Panc1 (cell line): ENCODE results near the gene CELSR2. TPM values are rescaled to one million over a fixed set of nuclear protein-coding genes. Genes with fewer than 3 reads are reported as not detected.

ENCODE experiments used
- ATAC-seq: fragments of 200-7000 bp; cut with Tn5 transposase; 2 replicates; pipeline ENCODE4 v1.9.1; 2020; ENCODE audit warnings: mild to moderate bottlenecking, moderate library complexity
- BruUV-seq: library from RNA; stranded (reverse); fragments of 400-500 nt; replicated peaks from 2 replicates; lab custom pipeline; 2021; lab: Mats Ljungman, UMichigan
- CTCF ChIA-PET: fragments of 300-600 bp; sonication (Branson Sonifier 250); formaldehyde crosslinking; loops from one replicate; lab custom pipeline; 2022; ENCODE audit warnings: antibody characterized with exemption; lab: Charles Lee
- POLR2A ChIA-PET: fragments of 300-600 bp; sonication (Branson Sonifier 250); formaldehyde crosslinking; loops from one replicate; lab custom pipeline; 2022; ENCODE audit warnings: antibody characterized with exemption; lab: Charles Lee
- DNase-seq: peaks from one replicate; pipeline ENCODE4 v3.0.0-alpha.2; 2010; ENCODE audit warnings: low read depth, low spot score
- H3K27ac ChIP-seq: 2 replicates; pipeline ENCODE4 v1.5.1; 2011; ENCODE audit warnings: mild to moderate bottlenecking, low read length, inconsistent platforms
- H3K27me3 ChIP-seq: fragments of 200-500 bp; sonication (Bioruptor generic); 2 replicates; pipeline ENCODE4 v1.6.0; 2014; ENCODE audit warnings: low read length, inconsistent platforms; ENCODE audit not compliant: control insufficient read depth, insufficient read depth
- H3K36me3 ChIP-seq: fragments of 200-500 bp; sonication (Bioruptor generic); 2 replicates; pipeline ENCODE4 v1.5.1; 2014; ENCODE audit warnings: inconsistent platforms, mild to moderate bottlenecking, low read length, moderate library complexity; ENCODE audit not compliant: control insufficient read depth, insufficient read depth
- H3K4me1 ChIP-seq: 2 replicates; pipeline ENCODE4 v1.5.1; 2011; ENCODE audit warnings: inconsistent platforms, mild to moderate bottlenecking, low read length, moderate library complexity; ENCODE audit not compliant: control insufficient read depth, insufficient read depth
- H3K4me3 ChIP-seq, 2 experiments: 2 replicates each; pipeline ENCODE4 v1.5.1; 2011 to 2012; ENCODE audit warnings: low read depth in 2 of 2, low read length in 2 of 2, mild to moderate bottlenecking in 2 of 2, inconsistent platforms in 1 of 2, moderate library complexity in 1 of 2
- H3K9me3 ChIP-seq: fragments of 200-500 bp; sonication (Bioruptor generic); 2 replicates; pipeline ENCODE4 v1.5.1; 2014; ENCODE audit warnings: low read depth, mild to moderate bottlenecking, inconsistent platforms, low read length, moderate library complexity; ENCODE audit not compliant: control insufficient read depth, insufficient read depth
- POLR2AphosphoS5 ChIP-seq: IDR thresholded peaks from 2 replicates; pipeline ENCODE4 v1.6.1; 2012; ENCODE audit warnings: mild to moderate bottlenecking, low read depth, low read length, moderate library complexity
- SIN3A ChIP-seq: IDR thresholded peaks from 2 replicates; pipeline ENCODE4 v1.6.1; 2012; ENCODE audit warnings: low read depth, mild to moderate bottlenecking, low read length, moderate library complexity, borderline replicate concordance; ENCODE audit not compliant: insufficient read depth
- TCF7L2 ChIP-seq: IDR thresholded peaks from 2 replicates; pipeline ENCODE4 v1.6.1; 2011; ENCODE audit warnings: mild to moderate bottlenecking, low read depth, low read length, inconsistent platforms
- in situ Hi-C: cut with HindIII; loops from 2 replicates; pipeline ENCODE4 v1.10.0; 2016; ENCODE audit warnings: low sequenced_read_pairs, low pct_unique_long_range_greater_than_20kb
- intact Hi-C: fragments of 100-400 bp; cut with micrococcal nuclease; formaldehyde crosslinking; loops from one replicate; pipeline ENCODE4 v1.10.0; 2022; ENCODE audit not compliant: unreplicated experiment
- total RNA-seq: library from RNA; stranded (reverse); gene quantifications from one replicate; pipeline ENCODE4 v1.2.1, GENCODE V29; 2021; ENCODE audit not compliant: unreplicated experiment
- TF ChIP-seq, protein P1 (sequence below): fragments of 450-650 bp; IDR thresholded peaks from 2 replicates; pipeline ENCODE4 v1.5.1; 2017; ENCODE audit warnings: mild to moderate bottlenecking
- TF ChIP-seq, protein P2 (sequence below), 2 experiments: IDR thresholded peaks; 2 replicates each; pipeline ENCODE4 v1.6.1; 2011 to 2012; ENCODE audit warnings: low read depth in 2 of 2, control low read depth in 1 of 2, low read length in 1 of 2, mild to moderate bottlenecking in 1 of 2, moderate library complexity in 1 of 2; ENCODE audit not compliant: insufficient read depth in 1 of 2

The CELSR2 gene
- total RNA-seq, 1 experiment from 2014 or later, result 4.1 TPM

DNA sequence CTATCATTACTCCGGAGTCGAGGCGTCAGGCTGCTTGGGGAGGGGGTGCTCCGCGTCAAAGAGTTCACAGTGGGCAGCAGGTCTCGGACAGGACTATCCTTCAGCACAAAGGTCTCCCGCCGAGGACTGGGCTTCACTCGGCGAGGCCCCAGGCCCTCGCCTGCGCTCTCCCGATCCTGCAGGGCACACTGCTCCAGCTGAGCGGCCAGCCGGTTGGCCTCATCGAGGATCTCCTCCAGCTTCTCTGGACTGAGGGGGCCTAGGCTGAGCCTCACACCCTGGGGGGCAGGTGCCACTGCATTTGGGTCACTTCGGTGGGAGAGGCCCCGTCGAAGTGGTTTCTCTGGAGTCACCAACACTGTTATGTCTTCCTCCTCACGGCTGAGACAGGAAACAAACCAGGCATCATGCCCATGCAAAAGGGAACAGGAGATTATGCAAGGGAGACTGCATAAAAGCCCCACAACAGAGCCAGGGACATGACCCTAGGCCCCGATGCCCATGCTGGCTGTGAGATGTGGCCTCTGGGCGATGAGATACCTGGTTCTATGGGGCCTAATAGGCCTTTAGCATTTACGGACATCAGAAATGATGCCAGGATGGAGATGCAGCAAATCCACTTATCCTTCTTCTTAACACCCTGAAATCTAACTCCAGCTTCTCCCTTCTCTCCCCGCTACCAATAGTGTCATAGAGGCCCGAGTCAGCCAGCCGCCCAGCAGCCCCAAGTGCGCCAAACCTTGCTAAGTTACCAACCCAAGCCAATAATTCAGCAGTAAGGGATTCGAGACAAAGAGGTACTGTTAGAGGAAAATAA, 32.5 kb downstream of the CELSR2 start:
- Histone ChIP-seq H3K36me3 (peaks cover 3% of the 10 kb centered on the region), H3K4me1 (peaks cover 14% of the 10 kb centered on the region), H3K9me3 (no peaks in the 10 kb centered on the region), H3K27ac (peak overlapping the region; percentile 98), H3K27me3 (no peaks in the 10 kb centered on the region), H3K4me3 (peak overlapping the region; percentile 73 to 77)
- DNase-seq, result no peak
- ChIA-PET POLR2A (no interaction called here), CTCF (interaction anchor here (1.6 kb wide), 1 partner anchor 43 kb away, joined by 5 read pairs; no protein-coding TSS in a partner anchor)
- TF ChIP-seq POLR2AphosphoS5, result no peak
- no peak for TF ChIP-seq SIN3A
- TF ChIP-seq, protein P1, sequence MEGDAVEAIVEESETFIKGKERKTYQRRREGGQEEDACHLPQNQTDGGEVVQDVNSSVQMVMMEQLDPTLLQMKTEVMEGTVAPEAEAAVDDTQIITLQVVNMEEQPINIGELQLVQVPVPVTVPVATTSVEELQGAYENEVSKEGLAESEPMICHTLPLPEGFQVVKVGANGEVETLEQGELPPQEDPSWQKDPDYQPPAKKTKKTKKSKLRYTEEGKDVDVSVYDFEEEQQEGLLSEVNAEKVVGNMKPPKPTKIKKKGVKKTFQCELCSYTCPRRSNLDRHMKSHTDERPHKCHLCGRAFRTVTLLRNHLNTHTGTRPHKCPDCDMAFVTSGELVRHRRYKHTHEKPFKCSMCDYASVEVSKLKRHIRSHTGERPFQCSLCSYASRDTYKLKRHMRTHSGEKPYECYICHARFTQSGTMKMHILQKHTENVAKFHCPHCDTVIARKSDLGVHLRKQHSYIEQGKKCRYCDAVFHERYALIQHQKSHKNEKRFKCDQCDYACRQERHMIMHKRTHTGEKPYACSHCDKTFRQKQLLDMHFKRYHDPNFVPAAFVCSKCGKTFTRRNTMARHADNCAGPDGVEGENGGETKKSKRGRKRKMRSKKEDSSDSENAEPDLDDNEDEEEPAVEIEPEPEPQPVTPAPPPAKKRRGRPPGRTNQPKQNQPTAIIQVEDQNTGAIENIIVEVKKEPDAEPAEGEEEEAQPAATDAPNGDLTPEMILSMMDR, result no peak
- TF ChIP-seq TCF7L2, result no peak
- TF ChIP-seq, protein P2, sequence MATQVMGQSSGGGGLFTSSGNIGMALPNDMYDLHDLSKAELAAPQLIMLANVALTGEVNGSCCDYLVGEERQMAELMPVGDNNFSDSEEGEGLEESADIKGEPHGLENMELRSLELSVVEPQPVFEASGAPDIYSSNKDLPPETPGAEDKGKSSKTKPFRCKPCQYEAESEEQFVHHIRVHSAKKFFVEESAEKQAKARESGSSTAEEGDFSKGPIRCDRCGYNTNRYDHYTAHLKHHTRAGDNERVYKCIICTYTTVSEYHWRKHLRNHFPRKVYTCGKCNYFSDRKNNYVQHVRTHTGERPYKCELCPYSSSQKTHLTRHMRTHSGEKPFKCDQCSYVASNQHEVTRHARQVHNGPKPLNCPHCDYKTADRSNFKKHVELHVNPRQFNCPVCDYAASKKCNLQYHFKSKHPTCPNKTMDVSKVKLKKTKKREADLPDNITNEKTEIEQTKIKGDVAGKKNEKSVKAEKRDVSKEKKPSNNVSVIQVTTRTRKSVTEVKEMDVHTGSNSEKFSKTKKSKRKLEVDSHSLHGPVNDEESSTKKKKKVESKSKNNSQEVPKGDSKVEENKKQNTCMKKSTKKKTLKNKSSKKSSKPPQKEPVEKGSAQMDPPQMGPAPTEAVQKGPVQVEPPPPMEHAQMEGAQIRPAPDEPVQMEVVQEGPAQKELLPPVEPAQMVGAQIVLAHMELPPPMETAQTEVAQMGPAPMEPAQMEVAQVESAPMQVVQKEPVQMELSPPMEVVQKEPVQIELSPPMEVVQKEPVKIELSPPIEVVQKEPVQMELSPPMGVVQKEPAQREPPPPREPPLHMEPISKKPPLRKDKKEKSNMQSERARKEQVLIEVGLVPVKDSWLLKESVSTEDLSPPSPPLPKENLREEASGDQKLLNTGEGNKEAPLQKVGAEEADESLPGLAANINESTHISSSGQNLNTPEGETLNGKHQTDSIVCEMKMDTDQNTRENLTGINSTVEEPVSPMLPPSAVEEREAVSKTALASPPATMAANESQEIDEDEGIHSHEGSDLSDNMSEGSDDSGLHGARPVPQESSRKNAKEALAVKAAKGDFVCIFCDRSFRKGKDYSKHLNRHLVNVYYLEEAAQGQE (IDR thresholded peaks at IDR 0.05; ENCODE audit: insufficient read depth in 1 of 2, low read depth in 2 of 2, low read length in 1 of 2), result no peak
- BruUV-seq, result TSS peak; percentile 82
- in situ Hi-C loops, result no loop called here
- intact Hi-C loops, result no loop called here
- no peak for ATAC-seq

DNA sequence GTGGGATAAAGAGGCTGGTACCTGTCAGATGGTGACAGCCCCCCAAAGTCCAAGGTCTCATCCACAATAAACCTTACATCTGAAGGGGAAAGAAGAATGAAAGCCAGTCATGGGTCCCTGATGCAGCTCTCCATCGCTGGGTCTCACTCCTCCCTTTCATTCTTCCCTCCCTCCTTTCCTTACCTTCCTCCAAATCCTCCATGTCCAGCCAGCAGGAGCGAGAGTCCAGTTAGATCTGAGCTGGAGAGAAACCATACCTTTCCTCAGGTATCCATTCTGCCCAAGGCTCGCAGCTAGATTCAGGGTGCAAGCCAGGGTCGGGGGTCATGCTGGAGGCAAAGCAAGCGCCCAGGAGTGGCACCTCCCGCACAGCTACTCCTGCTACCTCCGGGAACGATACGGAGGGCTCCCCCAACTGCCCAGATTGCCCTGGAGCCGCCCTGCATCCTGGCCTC, 33.2 kb downstream of the CELSR2 start:
- CTCF ChIA-PET, result interaction anchor here (1.6 kb wide), 1 partner anchor 43 kb away, joined by 5 read pairs; no protein-coding TSS in a partner anchor
- intact Hi-C loops, result no loop called here
- BruUV-seq, result no TSS peak
- H3K4me3 ChIP-seq, result peak overlapping the region; percentile 73 to 77
- H3K4me1 ChIP-seq, result peaks cover 14% of the 10 kb centered on the region
- peak overlapping the region; percentile 98 for H3K27ac ChIP-seq
- H3K9me3 ChIP-seq, result no peaks in the 10 kb centered on the region
- POLR2A ChIA-PET, result interaction anchor here (0.6 kb wide), 1 partner anchor 142 kb away, joined by 3 read pairs; no protein-coding TSS in a partner anchor
- no peak for TF ChIP-seq POLR2AphosphoS5
- TF ChIP-seq, protein P2 (IDR thresholded peaks at IDR 0.05; ENCODE audit: insufficient read depth in 1 of 2, low read depth in 2 of 2, low read length in 1 of 2), result no peak
- ATAC-seq, result peak; percentile 72
- no peak for DNase-seq
- no peaks in the 10 kb centered on the region for H3K27me3 ChIP-seq
- peaks cover 3% of the 10 kb centered on the region for H3K36me3 ChIP-seq
- in situ Hi-C loops, result no loop called here
